Hematopoietic multipotent progenitor cell (in vitro differentiated cells): ENCODE measurements around the gene PUSL1. TPM values are rescaled to one million over a fixed set of nuclear protein-coding genes. Genes with fewer than 3 reads are reported as not detected.

Source experiments
- small RNA-seq: library from RNA; depleted of rRNA; stranded (forward); fragments of <200 nt; gene quantifications from one replicate; pipeline ENCODE3, GENCODE V24; 2012
- total RNA-seq: library from RNA; depleted of rRNA; stranded (reverse); fragments of >200 nt; gene quantifications from one replicate; pipeline ENCODE4 v1.2.3, GENCODE V29; 2012

PUSL1 gene
- total RNA-seq, 1 donor, result 19.4 TPM

Small RNA genes within 50 kb of the gene (small RNA-seq; reads per million reads assigned to genes)
- 0.20 reads per million for gene MIR6726

Other genes with a start within 250 kb of the PUSL1 start
- not detected for gene RNF223, start 234.3 kb upstream of the PUSL1 start, total RNA-seq
- gene C1orf159, start 192.5 kb upstream of the PUSL1 start, total RNA-seq, result 14.5 TPM
- gene TTLL10, start 134.7 kb upstream of the PUSL1 start, total RNA-seq, result 4.3 TPM
- gene TNFRSF18, start 102.0 kb upstream of the PUSL1 start, total RNA-seq, result 4.3 TPM
- 4.3 TPM for gene TNFRSF4, start 94.4 kb upstream of the PUSL1 start, total RNA-seq
- 67.1 TPM for gene SDF4, start 76.6 kb upstream of the PUSL1 start, total RNA-seq
- gene B3GALT6, start 76.4 kb upstream of the PUSL1 start, total RNA-seq, result 38.5 TPM
- gene C1QTNF12, start 61.9 kb upstream of the PUSL1 start, total RNA-seq, result 0.27 TPM
- 51.4 TPM for gene UBE2J2, start 34.7 kb upstream of the PUSL1 start, total RNA-seq
- gene SCNN1D, start 28.2 kb upstream of the PUSL1 start, total RNA-seq, result 4.8 TPM
- gene ACAP3, start 667 bp upstream of the PUSL1 start, total RNA-seq, result 41.2 TPM
- gene INTS11, start 16.1 kb downstream of the PUSL1 start, total RNA-seq, result 150 TPM
- 26.7 TPM for gene CPTP, start 16.2 kb downstream of the PUSL1 start, total RNA-seq
- gene TAS1R3, start 22.7 kb downstream of the PUSL1 start, total RNA-seq, result 0.54 TPM
- 52.5 TPM for gene DVL1, start 40.8 kb downstream of the PUSL1 start, total RNA-seq
- gene MXRA8, start 50.0 kb downstream of the PUSL1 start, total RNA-seq, result not detected
- 30.2 TPM for gene AURKAIP1, start 66.6 kb downstream of the PUSL1 start, total RNA-seq
- gene CCNL2, start 90.7 kb downstream of the PUSL1 start, total RNA-seq, result 96.4 TPM
- 50.6 TPM for gene MRPL20, start 98.7 kb downstream of the PUSL1 start, total RNA-seq
- 0.54 TPM for gene ANKRD65, start 112.7 kb downstream of the PUSL1 start, total RNA-seq
- 4.8 TPM for gene VWA1, start 127.1 kb downstream of the PUSL1 start, total RNA-seq
- gene ATAD3C, start 141.1 kb downstream of the PUSL1 start, total RNA-seq, result 1.3 TPM
- gene ATAD3B, start 163.2 kb downstream of the PUSL1 start, total RNA-seq, result 15.1 TPM
- gene ATAD3A, start 203.6 kb downstream of the PUSL1 start, total RNA-seq, result 28.8 TPM
- gene TMEM240, start 232.0 kb downstream of the PUSL1 start, total RNA-seq, result 1.1 TPM